HepG2 (cell line): Measurements from ENCODE around the gene CDK10. TPM values are rescaled to one million over a fixed set of nuclear protein-coding genes. Genes with fewer than 3 reads are reported as not detected.
A peak's percentile ranks its signal among the peaks of the same experiment; 100 is the strongest.

Source experiments
- ATAC-seq: fragments of 200-7000 bp; cut with Tn5 transposase; 3 replicates; pipeline ENCODE4 v1.9.1; 2020; ENCODE audit warnings: mild to moderate bottlenecking, moderate library complexity
- BruUV-seq: library from RNA; stranded (reverse); fragments of 400-500 nt; replicated peaks from 2 replicates; lab custom pipeline; 2021; lab: Mats Ljungman, UMichigan
- CTCF ChIA-PET: fragments of 300-600 bp; formaldehyde crosslinking; extraction: SDS; loops from one replicate; lab custom pipeline; 2021; ENCODE audit warnings: low total read pairs, inconsistent platforms, low intra/inter-chr PET ratio; lab: Yijun Ruan, JAX
- POLR2A ChIA-PET: fragments of 350-600 bp; sonication (Branson Sonifier 250); formaldehyde crosslinking; loops from one replicate; lab custom pipeline; 2020; ENCODE audit warnings: antibody characterized with exemption, inconsistent platforms; lab: Yijun Ruan, JAX
- DNase-seq: peaks from one replicate; pipeline ENCODE4 v3.0.0-alpha.2; 2015; ENCODE audit warnings: low spot score
- FAIRE-seq: peaks from 3 replicates; lab custom pipeline; 2011; peaks lifted over from hg19 to GRCh38; lab: Jason Lieb, UNC
- H2AFZ ChIP-seq: one replicate; pipeline ENCODE4 v1.6.1; 2011; ENCODE audit warnings: low read length, inconsistent platforms
- H3K27ac ChIP-seq: fragments of 300-600 bp; 3 replicates; pipeline ENCODE4 v1.8.0; 2011; ENCODE audit warnings: mixed run types, mild to moderate bottlenecking, mixed read lengths, low read length, inconsistent platforms; ENCODE audit not compliant: insufficient read depth; ENCODE audit errors: extremely low read length
- H3K27me3 ChIP-seq, 2 experiments: fragments of 200-600 bp in 1 of 2; 2 replicates in 1 of 2; 3 replicates in 1 of 2; pipeline versions ENCODE4 v1.6.0 to v1.8.0; 2011; ENCODE audit warnings: low read length in 2 of 2, mild to moderate bottlenecking in 2 of 2, moderate library complexity in 2 of 2, inconsistent platforms in 1 of 2; ENCODE audit not compliant: insufficient read depth in 2 of 2, control insufficient read depth in 1 of 2
- H3K36me3 ChIP-seq, 2 experiments: fragments of 200-600 bp in 1 of 2; replicated peaks in 1 of 2; 2 replicates in 1 of 2; 3 replicates in 1 of 2; pipeline versions ENCODE4 v1.5.1 to v1.8.0; 2011; ENCODE audit warnings: low read length in 2 of 2, inconsistent platforms in 1 of 2; ENCODE audit not compliant: insufficient read depth in 2 of 2, control insufficient read depth in 1 of 2
- H3K4me1 ChIP-seq: 2 replicates; pipeline ENCODE4 v1.5.1; 2012; ENCODE audit warnings: low read length, inconsistent platforms; ENCODE audit not compliant: insufficient read depth
- H3K4me2 ChIP-seq: 2 replicates; pipeline ENCODE4 v1.6.0; 2011; ENCODE audit warnings: low read depth, low read length, inconsistent platforms
- H3K4me3 ChIP-seq, 3 experiments: fragments of 200-600 bp in 1 of 3; sonication (generic), shearing (Covaris generic) in 1 of 3; replicated peaks in 1 of 3; 2 replicates each; pipeline ENCODE4 v1.5.1; 2011 to 2016; ENCODE audit warnings: low read length in 3 of 3, inconsistent platforms in 2 of 3, low read depth in 2 of 3, mild to moderate bottlenecking in 2 of 3, control low read depth in 1 of 3, mixed read lengths in 1 of 3; ENCODE audit not compliant: insufficient read depth in 1 of 3
- H3K79me2 ChIP-seq: one replicate; pipeline ENCODE4 v1.6.1; 2011; ENCODE audit warnings: low read length, inconsistent platforms; ENCODE audit not compliant: insufficient read depth
- H3K9ac ChIP-seq: 2 replicates; pipeline ENCODE4 v1.6.0; 2011; ENCODE audit warnings: mild to moderate bottlenecking, low read depth, low read length, inconsistent platforms; ENCODE audit not compliant: insufficient read depth
- H3K9me3 ChIP-seq: 2 replicates; pipeline ENCODE4 v1.5.1; 2012; ENCODE audit warnings: mild to moderate bottlenecking, low read length
- H4K20me1 ChIP-seq: 2 replicates; pipeline ENCODE4 v1.6.0; 2011; ENCODE audit warnings: inconsistent platforms, mild to moderate bottlenecking, low read length, moderate library complexity; ENCODE audit not compliant: insufficient read depth
- AHR ChIP-seq: IDR thresholded peaks from 2 replicates; pipeline ENCODE4 v1.6.1; 2018; ENCODE audit warnings: missing genetic modification reagents, missing compliant biosample characterization
- CTCF ChIP-seq: sonication (generic); formaldehyde crosslinking; IDR thresholded peaks from 2 replicates; pipeline ENCODE4 v1.5.0; 2020; ENCODE audit warnings: mild to moderate bottlenecking, missing genetic modification reagents, moderate library complexity
- GRHL1 ChIP-seq: sonication (generic); formaldehyde crosslinking; conservative IDR thresholded peaks from 2 replicates; pipeline ENCODE4 v1.8.0; 2022; ENCODE audit warnings: missing genetic modification reagents
- HMG20A ChIP-seq: IDR thresholded peaks from 2 replicates; pipeline ENCODE4 v1.6.1; 2016; ENCODE audit warnings: borderline replicate concordance
- JUNB ChIP-seq: sonication (generic); formaldehyde crosslinking; IDR thresholded peaks from 2 replicates; pipeline ENCODE4 v1.8.0; 2022; ENCODE audit warnings: missing genetic modification reagents, mild to moderate bottlenecking, borderline replicate concordance
- NFIC ChIP-seq: IDR thresholded peaks from 2 replicates; pipeline ENCODE4 v1.6.1; 2012; ENCODE audit warnings: mild to moderate bottlenecking, low read length, inconsistent platforms
- PRDM10 ChIP-seq: sonication (generic); formaldehyde crosslinking; IDR thresholded peaks from 2 replicates; pipeline ENCODE4 v1.4.0; 2020; ENCODE audit warnings: low read depth, missing genetic modification reagents
- TMF1 ChIP-seq: sonication (generic); formaldehyde crosslinking; IDR thresholded peaks from 2 replicates; pipeline ENCODE4 v1.8.1; 2022; ENCODE audit warnings: low read depth, missing genetic modification reagents
- ZBTB38 ChIP-seq: sonication (generic); formaldehyde crosslinking; IDR thresholded peaks from 2 replicates; pipeline ENCODE4 v1.5.1; 2020; ENCODE audit warnings: mild to moderate bottlenecking, missing genetic modification reagents
- ZBTB46 ChIP-seq: sonication (generic); formaldehyde crosslinking; IDR thresholded peaks from 2 replicates; pipeline ENCODE4 v1.4.0; 2020; ENCODE audit warnings: mild to moderate bottlenecking, missing genetic modification reagents, borderline replicate concordance
- ZNF567 ChIP-seq: sonication (generic); formaldehyde crosslinking; IDR thresholded peaks from 2 replicates; pipeline ENCODE4 v1.8.1; 2023; ENCODE audit warnings: mild to moderate bottlenecking, missing genetic modification reagents, borderline replicate concordance
- WGBS: methylation state at CpG from one replicate; pipeline ENCODE4 v1.1.6; 2017; ENCODE audit warnings: low lambda C conversion rate; 5-methylcytosine and 5-hydroxymethylcytosine counted together
- in situ Hi-C: cut with HindIII; loops from 2 replicates; pipeline ENCODE4 v1.10.0; 2017; ENCODE audit warnings: low pct_unique_long_range_greater_than_20kb; ENCODE audit not compliant: extremely low pct_ligation_motif_present
- intact Hi-C: fragments of 100-400 bp; cut with micrococcal nuclease; formaldehyde crosslinking; loops from one replicate; pipeline ENCODE4 v1.10.0; 2022; ENCODE audit not compliant: unreplicated experiment
- polyA plus RNA-seq, 8 experiments: library from polyadenylated mRNA; depleted of rRNA in 3 of 8; stranded (reverse) in 7 of 8; unstranded in 1 of 8; fragments of >200 nt; fragmentation: Illumina TruSeq in 4 of 8; extraction: Trizol in 4 of 8; gene quantifications; 2 replicates each; pipeline versions ENCODE4 v1.2.1 to v1.2.3, GENCODE V29; 2011 to 2016; ENCODE audit warnings: low read depth in 4 of 8, missing spikeins in 1 of 8, mixed read lengths in 1 of 8; ENCODE audit not compliant: insufficient read depth in 1 of 8
- total RNA-seq, 5 experiments: library from RNA; depleted of rRNA; stranded (reverse); fragments of >200 nt; fragmentation: Illumina TruSeq; extraction: Trizol; gene quantifications; 2 replicates each; pipeline ENCODE4 v1.2.3, GENCODE V29; 2016; ENCODE audit warnings: low read depth in 1 of 5

The CDK10 gene
- total and polyA plus RNA-seq, 2 of the 13 experiments (the other 11 are each of a cell fraction or from before 2014, with no cell fraction given): 2.5 to 3.9 TPM

- WGBS: 80% methylated on average over 16 of the region's 16 CpGs
- ChIA-PET POLR2A (no interaction called here), CTCF (no interaction called here)
- Histone ChIP-seq H2AFZ (no peak overlapping the region), H3K79me2 (no peaks in the 10 kb centered on the region), H3K27ac (no peak overlapping the region), H3K4me3 (no peak overlapping the region), H3K4me2 (no peak overlapping the region), H4K20me1 (no peaks in the 10 kb centered on the region), H3K9me3 (peaks cover 4% of the 10 kb centered on the region), H3K4me1 (peaks cover 26% of the 10 kb centered on the region), H3K36me3 (no peaks in the 10 kb centered on the region), H3K9ac (no peak overlapping the region), H3K27me3 (no peaks in the 10 kb centered on the region)
- no peak for DNase-seq
- in situ Hi-C loops (no loop called here), intact Hi-C loops (no loop called here)
- no peak for ATAC-seq
- FAIRE-seq: peak; percentile 53
- BruUV-seq: no TSS peak
- TF ChIP-seq NFIC: no peak
- TF ChIP-seq TMF1 (CRISPR knock-in tag): no peak
- no peak for TF ChIP-seq GRHL1
- no peak for TF ChIP-seq PRDM10 (CRISPR knock-in tag)
- no peak for TF ChIP-seq ZBTB38
- TF ChIP-seq HMG20A (CRISPR knock-in tag): no peak
- TF ChIP-seq ZBTB46 (CRISPR knock-in tag): no peak
- no peak for TF ChIP-seq CTCF (CRISPR knock-in tag)
- no peak for TF ChIP-seq AHR (CRISPR knock-in tag)
- TF ChIP-seq ZNF567: no peak
- TF ChIP-seq JUNB (CRISPR knock-in tag): no peak
Observed at GRCh38 chr16:89672177-89672941, 14.1 kb upstream of the CDK10 start.
